ENCODE measurements around the gene WNT9A.

WNT9A gene

GRCh38 chr1:227951624-227952373 lies 4.1 kb upstream of the WNT9A start:
- Histone ChIP-seq H3K36me3 (ENCODE audit: control insufficient read depth, low read length) (no peaks in the 10 kb centered on the region), H3K27ac (ENCODE audit: low read depth, low read length) (no peak overlapping the region), H3K79me2 (ENCODE audit: control insufficient read depth, low read length) (no peaks in the 10 kb centered on the region), H3K4me1 (ENCODE audit: control insufficient read depth, low read length) (no peaks in the 10 kb centered on the region), H3K4me2 (ENCODE audit: low read length) (no peak overlapping the region), H3F3A (ENCODE audit: control insufficient read depth, insufficient read depth) (no peaks in the 10 kb centered on the region), H4K20me1 (ENCODE audit: control insufficient read depth, insufficient read depth, low read depth, low read length) (no peaks in the 10 kb centered on the region), H3K4me3 (ENCODE audit: low read length) (no peak overlapping the region), H3K9me3 (ENCODE audit: control insufficient read depth, insufficient read depth, low read length) (no peaks in the 10 kb centered on the region), H3K27me3 (ENCODE audit: control insufficient read depth, low read length) (peaks cover 11% of the 10 kb centered on the region), H3K9me2 (replicated peaks; ENCODE audit: control insufficient read depth, low read length) (no peaks in the 10 kb centered on the region)
- TF ChIP-seq EZH2phosphoT487 (IDR thresholded peaks at IDR 0.05; ENCODE audit: borderline replicate concordance, low read length) (no peak), CTCF (IDR thresholded peaks at IDR 0.05; ENCODE audit: low read depth, low read length, poor library complexity, severe bottlenecking) (no peak)

GRCh38 chr1:227950735-227951346 lies 3.1 kb upstream of the WNT9A start:
- TF ChIP-seq CTCF (IDR thresholded peaks at IDR 0.05; ENCODE audit: low read depth, low read length, poor library complexity, severe bottlenecking) (no peak), EZH2phosphoT487 (IDR thresholded peaks at IDR 0.05; ENCODE audit: borderline replicate concordance, low read length) (no peak)
- H3K9me2 ChIP-seq (replicated peaks; ENCODE audit: control insufficient read depth, low read length), result no peaks in the 10 kb centered on the region
- no peak overlapping the region for H3K4me3 ChIP-seq (ENCODE audit: low read length)
- H4K20me1 ChIP-seq (ENCODE audit: control insufficient read depth, insufficient read depth, low read depth, low read length), result no peaks in the 10 kb centered on the region
- peaks cover 11% of the 10 kb centered on the region for H3K27me3 ChIP-seq (ENCODE audit: control insufficient read depth, low read length)
- no peaks in the 10 kb centered on the region for H3F3A ChIP-seq (ENCODE audit: control insufficient read depth, insufficient read depth)
- H3K4me2 ChIP-seq (ENCODE audit: low read length), result no peak overlapping the region
- H3K36me3 ChIP-seq (ENCODE audit: control insufficient read depth, low read length), result no peaks in the 10 kb centered on the region
- H3K4me1 ChIP-seq (ENCODE audit: control insufficient read depth, low read length), result no peaks in the 10 kb centered on the region
- H3K9me3 ChIP-seq (ENCODE audit: control insufficient read depth, insufficient read depth, low read length), result no peaks in the 10 kb centered on the region
- H3K79me2 ChIP-seq (ENCODE audit: control insufficient read depth, low read length), result no peaks in the 10 kb centered on the region
- no peak overlapping the region for H3K27ac ChIP-seq (ENCODE audit: low read depth, low read length)

- H3K36me3 ChIP-seq (ENCODE audit: control insufficient read depth, low read length), result no peaks in the 10 kb centered on the region
- peaks cover 11% of the 10 kb centered on the region for H3K27me3 ChIP-seq (ENCODE audit: control insufficient read depth, low read length)
- H4K20me1 ChIP-seq (ENCODE audit: control insufficient read depth, insufficient read depth, low read depth, low read length), result no peaks in the 10 kb centered on the region
- TF ChIP-seq CTCF (IDR thresholded peaks at IDR 0.05; ENCODE audit: low read depth, low read length, poor library complexity, severe bottlenecking) (no peak), EZH2phosphoT487 (IDR thresholded peaks at IDR 0.05; ENCODE audit: borderline replicate concordance, low read length) (no peak)
- no peak overlapping the region for H3K27ac ChIP-seq (ENCODE audit: low read depth, low read length)
- no peaks in the 10 kb centered on the region for H3K79me2 ChIP-seq (ENCODE audit: control insufficient read depth, low read length)
- H3K4me3 ChIP-seq (ENCODE audit: low read length), result no peak overlapping the region
- H3K9me2 ChIP-seq (replicated peaks; ENCODE audit: control insufficient read depth, low read length), result no peaks in the 10 kb centered on the region
- no peaks in the 10 kb centered on the region for H3K4me1 ChIP-seq (ENCODE audit: control insufficient read depth, low read length)
- no peaks in the 10 kb centered on the region for H3K9me3 ChIP-seq (ENCODE audit: control insufficient read depth, insufficient read depth, low read length)
- H3F3A ChIP-seq (ENCODE audit: control insufficient read depth, insufficient read depth), result no peaks in the 10 kb centered on the region
- no peak overlapping the region for H3K4me2 ChIP-seq (ENCODE audit: low read length)
Measured at GRCh38 chr1:227949954-227950734, 2.4 kb upstream of the WNT9A start.
